ENCODE data around the gene TSR3.

DNA sequence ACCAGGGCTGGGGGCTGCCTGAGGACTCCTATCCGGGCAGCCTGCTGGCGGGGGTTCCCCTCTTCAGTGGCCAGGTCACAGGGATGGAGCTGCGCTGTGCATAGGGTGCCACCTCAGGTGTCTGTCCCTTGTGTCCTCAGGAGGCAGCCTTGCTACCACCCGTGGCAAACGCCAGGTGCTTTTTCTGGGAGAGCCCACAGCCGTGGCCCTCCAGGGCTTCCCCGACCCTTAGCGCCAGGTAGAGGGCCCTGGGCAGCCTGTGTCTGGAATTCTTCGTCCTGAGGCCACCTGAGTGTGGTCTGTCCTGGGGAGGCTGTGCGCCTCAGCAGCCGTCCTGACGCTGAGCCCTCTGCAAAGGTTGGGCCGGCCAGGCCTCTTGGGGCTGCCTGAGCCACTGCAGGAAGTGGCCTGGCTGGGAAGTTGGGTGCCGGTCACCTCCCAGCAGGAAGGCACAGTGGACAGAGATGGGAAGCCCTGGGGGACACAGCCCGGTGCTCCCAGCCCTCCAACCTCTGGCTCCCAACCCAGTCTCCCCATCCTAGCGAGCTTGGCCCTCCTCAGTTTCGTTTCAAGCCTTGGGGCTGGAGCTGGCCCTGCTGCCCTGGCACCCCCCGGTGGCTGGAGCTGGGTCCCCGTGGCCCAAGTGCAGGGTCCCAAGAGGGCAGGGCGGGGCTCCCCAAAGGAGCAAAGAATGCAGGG is 25.9 kb downstream of the TSR3 start:
- no peak for TF ChIP-seq EZH2phosphoT487 (IDR thresholded peaks at IDR 0.05; ENCODE audit: borderline replicate concordance)
- no peak for TF ChIP-seq POLR2A (IDR thresholded peaks at IDR 0.05; ENCODE audit: borderline replicate concordance, extremely low read depth, insufficient read depth, insufficient read length)
- no peak for TF ChIP-seq TCF7L2 (IDR thresholded peaks at IDR 0.05; ENCODE audit: borderline replicate concordance, extremely low read depth, insufficient read depth, insufficient read length)
